Stomach (tissue), 9 donors: ENCODE measurements around the gene PFKL. TPM values are rescaled to one million over a fixed set of nuclear protein-coding genes. Genes with fewer than 3 reads are reported as not detected.

Experiments used
- DNase-seq, 2 donors: peaks; one replicate each; pipeline versions ENCODE4 v3.0.0 to v3.0.0-alpha.2; 2013 to 2019
- H3K27ac ChIP-seq, 5 donors: fragments of 200-600 bp in 4 of 5; sonication (generic) in 4 of 5; one replicate each; pipeline ENCODE4 v1.5.1; 2013 to 2019; ENCODE audit warnings: mild to moderate bottlenecking in 1 of 5, moderate library complexity in 1 of 5
- H3K27me3 ChIP-seq, 3 donors: fragments of 200-600 bp; sonication (generic); one replicate each; pipeline ENCODE4 v1.5.1; 2017 to 2019; ENCODE audit warnings: mixed run types in 1 of 3
- H3K36me3 ChIP-seq, 4 donors: fragments of 200-600 bp; sonication (generic); 1 replicate in 3 of 4; 2 replicates in 1 of 4; pipeline ENCODE4 v1.5.1; 2016 to 2019
- H3K4me1 ChIP-seq, 4 donors: fragments of 200-600 bp; sonication (generic); one replicate each; pipeline ENCODE4 v1.5.1; 2016 to 2019
- H3K4me3 ChIP-seq, 4 donors: fragments of 200-600 bp; sonication (generic) in 3 of 4; one replicate each; pipeline ENCODE4 v1.5.1; 2016 to 2019; ENCODE audit warnings: mild to moderate bottlenecking in 1 of 4
- H3K9me3 ChIP-seq, 4 donors: fragments of 200-600 bp; sonication (generic); one replicate each; pipeline ENCODE4 v1.5.1; 2016 to 2019
- CTCF ChIP-seq, 7 experiments: fragments of 450-650 bp in 4 of 7; fragments of 200-600 bp in 3 of 7; sonication (generic) in 3 of 7; IDR thresholded peaks; one replicate each; pipeline ENCODE4 v1.5.1; 2016 to 2019; ENCODE audit warnings: antibody characterized with exemption in 7 of 7, control low read depth in 2 of 7, mild to moderate bottlenecking in 1 of 7
- EP300 ChIP-seq: sonication (generic); formaldehyde crosslinking; IDR thresholded peaks from one replicate; pipeline ENCODE4 v1.6.1; 2017; ENCODE audit warnings: antibody characterized with exemption
- POLR2A ChIP-seq, 4 donors: fragments of 450-650 bp; IDR thresholded peaks; one replicate each; pipeline ENCODE4 v1.6.1; 2016; ENCODE audit warnings: antibody characterized with exemption in 4 of 4, control low read depth in 2 of 4, mild to moderate bottlenecking in 1 of 4, moderate library complexity in 1 of 4
- POLR2AphosphoS5 ChIP-seq, 3 donors: sonication (generic); formaldehyde crosslinking; IDR thresholded peaks; one replicate each; pipeline ENCODE4 v1.6.1; 2016; ENCODE audit warnings: antibody characterized with exemption in 3 of 3
- WGBS, 5 donors: extraction: QIAGEN DNeasy Blood & Tissue Kit in 3 of 5; methylation state at CpG; one replicate each; pipeline versions ENCODE4 v1.1.5 to v1.1.7; 2013 to 2018; 5-methylcytosine and 5-hydroxymethylcytosine counted together
- intact Hi-C: fragments of 100-400 bp; cut with DNase I; formaldehyde crosslinking; loops from one replicate; pipeline ENCODE4 v1.15.1; 2023; ENCODE audit warnings: low total_unique reads
- polyA plus RNA-seq, 3 donors: library from polyadenylated mRNA; stranded (reverse); fragments of 200-250 nt; gene quantifications; one replicate each; pipeline ENCODE4 v1.2.3, GENCODE V29; 2013
- total RNA-seq, 5 donors: library from RNA; depleted of rRNA; stranded (reverse); fragments of >200 nt; gene quantifications; one replicate each; pipeline versions ENCODE4 v1.1.0 to v1.2.3, GENCODE V29; 2014 to 2016
- donor health status: healthy with polysubstance abuse.
- donor health status: Bipolar disorder and iron deficiency.
- donor health status: healthy.

The PFKL gene
- total and polyA plus RNA-seq, 8 donors, result 83.0 to 283 (median 130) TPM

- H3K4me1 ChIP-seq, result no peaks in the 10 kb centered on the region
- TF ChIP-seq CTCF (IDR thresholded peaks at IDR 0.05) (no peak), POLR2AphosphoS5 (IDR thresholded peaks at IDR 0.05) (no peak), POLR2A (IDR thresholded peaks at IDR 0.05) (no peak), EP300 (no peak)
- intact Hi-C loops, result no loop called here
- H3K27me3 ChIP-seq, result no peaks in the 10 kb centered on the region
- no peak for DNase-seq
- peaks cover 60 to 100% (median 100%) of the 10 kb centered on the region in 4 donors for H3K36me3 ChIP-seq
- H3K9me3 ChIP-seq, result no peaks in the 10 kb centered on the region
- H3K27ac ChIP-seq, result no peak overlapping the region
- H3K4me3 ChIP-seq, result no peak overlapping the region
- 92 to 96% (median 95%) methylated on average over 16 to 25 of the region's 25 CpGs for WGBS, 5 donors
Observed at GRCh38 chr21:44318489-44319285, 18.8 kb downstream of the PFKL start.

- intact Hi-C loops, result no loop called here
Observed at GRCh38 chr21:44319407-44320065, 19.7 kb downstream of the PFKL start.

DNA sequence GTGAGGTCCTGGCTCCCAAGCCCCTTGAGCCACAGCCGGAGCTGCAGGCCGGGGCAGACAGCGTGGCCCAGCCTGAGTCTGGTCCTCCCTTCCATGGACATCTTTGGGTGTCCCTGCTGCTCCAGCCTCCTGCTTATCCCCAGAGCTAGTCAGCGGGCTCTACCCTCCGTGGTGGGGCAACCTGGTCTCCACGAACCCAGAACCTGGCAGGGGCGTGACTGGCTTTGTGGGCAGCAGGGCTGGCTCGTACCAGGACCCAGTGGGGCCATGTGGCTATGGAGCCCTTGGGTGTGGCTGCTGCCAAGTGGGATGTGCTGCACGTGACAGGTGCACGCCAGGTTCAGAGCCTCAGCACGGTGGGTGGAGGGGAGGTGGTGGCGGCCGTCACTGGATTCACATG lies 21.0 kb downstream of the PFKL start:
- 91 to 95% (median 91%) methylated on average over 13 of the region's 13 CpGs for WGBS, 5 donors
- H3K4me1 ChIP-seq, result no peaks in the 10 kb centered on the region
- peaks cover 63 to 100% (median 100%) of the 10 kb centered on the region in 4 donors for H3K36me3 ChIP-seq
- no peak for TF ChIP-seq EP300
- no peak for TF ChIP-seq POLR2A (IDR thresholded peaks at IDR 0.05)
- no peak for TF ChIP-seq POLR2AphosphoS5 (IDR thresholded peaks at IDR 0.05)
- TF ChIP-seq CTCF (IDR thresholded peaks at IDR 0.05), result no peak
- intact Hi-C loops, result no loop called here
- H3K4me3 ChIP-seq, result no peak overlapping the region
- H3K27me3 ChIP-seq, result no peaks in the 10 kb centered on the region
- DNase-seq, result no peak
- no peak overlapping the region for H3K27ac ChIP-seq
- no peaks in the 10 kb centered on the region for H3K9me3 ChIP-seq

More at GRCh38 chr21:44319407-44320065, 19.7 kb downstream of the PFKL start:
- Histone ChIP-seq H3K27ac (no peak overlapping the region), H3K36me3 (peaks cover 60 to 100% (median 100%) of the 10 kb centered on the region in 4 donors), H3K4me1 (no peaks in the 10 kb centered on the region), H3K27me3 (no peaks in the 10 kb centered on the region), H3K9me3 (no peaks in the 10 kb centered on the region), H3K4me3 (no peak overlapping the region)
- 92 to 93% (median 93%) methylated on average over 30 to 35 of the region's 35 CpGs for WGBS, 5 donors
- TF ChIP-seq EP300, result no peak
- TF ChIP-seq CTCF (IDR thresholded peaks at IDR 0.05), result no peak
- no peak for TF ChIP-seq POLR2AphosphoS5 (IDR thresholded peaks at IDR 0.05)
- no peak for TF ChIP-seq POLR2A (IDR thresholded peaks at IDR 0.05)
- no peak for DNase-seq

GRCh38 chr21:44321846-44322450 lies 22.1 kb downstream of the PFKL start:
- Histone ChIP-seq H3K36me3 (peaks cover 55 to 100% (median 100%) of the 10 kb centered on the region in 4 donors), H3K27ac (no peak overlapping the region), H3K27me3 (no peaks in the 10 kb centered on the region), H3K4me3 (no peak overlapping the region), H3K9me3 (no peaks in the 10 kb centered on the region), H3K4me1 (no peaks in the 10 kb centered on the region)
- TF ChIP-seq POLR2A (IDR thresholded peaks at IDR 0.05) (no peak), POLR2AphosphoS5 (IDR thresholded peaks at IDR 0.05) (no peak), EP300 (no peak), CTCF (IDR thresholded peaks at IDR 0.05) (no peak)
- DNase-seq, result no peak
- intact Hi-C loops, result no loop called here
- WGBS, 5 donors, result 93 to 95% (median 93%) methylated on average over 9 to 23 of the region's 23 CpGs
